IMR-90 (cell line): ENCODE data around the gene PRKCE. TPM values are rescaled to one million over a fixed set of nuclear protein-coding genes. Genes with fewer than 3 reads are reported as not detected.
"Not testable (repeated sequence)": the region's sequence is repeated elsewhere in the genome, so short reads cannot be mapped to it uniquely, and the experiment has no call there.

Source experiments
- ATAC-seq: fragments of 200-7000 bp; cut with Tn5 transposase; 2 replicates; pipeline ENCODE4 v1.9.1; 2020; ENCODE audit warnings: low read depth, mild to moderate bottlenecking, moderate library complexity
- BruUV-seq: library from RNA; stranded (reverse); fragments of 400-500 nt; replicated peaks from 2 replicates; lab custom pipeline; 2021; lab: Mats Ljungman, UMichigan
- CTCF ChIA-PET: fragments of 300-600 bp; formaldehyde crosslinking; extraction: SDS; loops from one replicate; lab custom pipeline; 2021; ENCODE audit warnings: antibody characterized with exemption; lab: Yijun Ruan, JAX
- POLR2A ChIA-PET: fragments of 300-600 bp; sonication (Branson Sonifier 250); formaldehyde crosslinking; loops from one replicate; lab custom pipeline; 2022; ENCODE audit warnings: antibody characterized with exemption; ENCODE audit not compliant: unreplicated experiment; lab: Charles Lee
- DNase-seq: peaks from one replicate; pipeline ENCODE4 v3.0.0; 2013
- H2AFZ ChIP-seq: replicated peaks from 2 replicates; pipeline ENCODE3; 2013; ENCODE audit warnings: low read length, mild to moderate bottlenecking; ENCODE audit not compliant: poor library complexity
- H2AK5ac ChIP-seq: 2 replicates; pipeline ENCODE4 v1.6.1; 2013; ENCODE audit warnings: low read depth, low read length, inconsistent platforms
- H2AK9ac ChIP-seq: replicated peaks from 2 replicates; pipeline ENCODE3; 2013; ENCODE audit warnings: mild to moderate bottlenecking, low read depth, low read length, moderate library complexity; ENCODE audit not compliant: poor library complexity
- H2BK120ac ChIP-seq: 2 replicates; pipeline ENCODE4 v1.6.1; 2013; ENCODE audit warnings: low read depth, low read length, inconsistent platforms
- H2BK15ac ChIP-seq: 3 replicates; pipeline ENCODE4 v1.6.1; 2013; ENCODE audit warnings: low read depth, low read length, inconsistent platforms
- H2BK20ac ChIP-seq: 2 replicates; pipeline ENCODE4 v1.6.1; 2013; ENCODE audit warnings: low read depth, mild to moderate bottlenecking, inconsistent platforms, low read length, moderate library complexity
- H2BK5ac ChIP-seq: 2 replicates; pipeline ENCODE4 v1.6.1; 2013; ENCODE audit warnings: mild to moderate bottlenecking, low read depth, low read length, inconsistent platforms; ENCODE audit not compliant: poor library complexity, severe bottlenecking
- H3K14ac ChIP-seq: replicated peaks from 2 replicates; pipeline ENCODE4 v1.6.1; 2013; ENCODE audit warnings: low read depth, low read length, inconsistent platforms
- H3K18ac ChIP-seq: 2 replicates; pipeline ENCODE4 v1.6.1; 2013; ENCODE audit warnings: low read depth, low read length, control low read depth
- H3K23ac ChIP-seq: 2 replicates; pipeline ENCODE4 v1.6.1; 2013; ENCODE audit warnings: low read depth, low read length, inconsistent platforms
- H3K27ac ChIP-seq: 2 replicates; pipeline ENCODE4 v1.5.1; 2013; ENCODE audit warnings: mild to moderate bottlenecking, control low read depth, low read length; ENCODE audit not compliant: insufficient read depth
- H3K27me3 ChIP-seq: 2 replicates; pipeline ENCODE4 v1.6.1; 2013; ENCODE audit warnings: low read length; ENCODE audit not compliant: control insufficient read depth, insufficient read depth
- H3K36me3 ChIP-seq: 2 replicates; pipeline ENCODE4 v1.6.1; 2013; ENCODE audit warnings: low read length, mixed read lengths; ENCODE audit not compliant: control insufficient read depth, insufficient read depth
- H3K4ac ChIP-seq: 2 replicates; pipeline ENCODE4 v1.6.1; 2013; ENCODE audit warnings: low read depth, low read length, inconsistent platforms
- H3K4me1 ChIP-seq: 2 replicates; pipeline ENCODE4 v1.6.1; 2013; ENCODE audit warnings: low read length, mixed read lengths; ENCODE audit not compliant: control insufficient read depth, insufficient read depth
- H3K4me2 ChIP-seq: 2 replicates; pipeline ENCODE4 v1.6.1; 2013; ENCODE audit warnings: low read depth, mild to moderate bottlenecking, control low read depth, low read length, moderate library complexity
- H3K4me3 ChIP-seq: 2 replicates; pipeline ENCODE4 v1.5.1; 2013; ENCODE audit warnings: low read depth, mild to moderate bottlenecking, control low read depth, low read length, moderate library complexity; ENCODE audit not compliant: insufficient read depth
- H3K56ac ChIP-seq: 2 replicates; pipeline ENCODE4 v1.6.1; 2013; ENCODE audit warnings: low read length, inconsistent platforms; ENCODE audit not compliant: insufficient read depth; ENCODE audit errors: extremely low read depth
- H3K79me1 ChIP-seq, 2 experiments: 2 replicates each; pipeline ENCODE4 v1.6.1; 2013; ENCODE audit warnings: low read length in 2 of 2, inconsistent platforms in 1 of 2, low read depth in 1 of 2
- H3K9ac ChIP-seq: 2 replicates; pipeline ENCODE4 v1.6.1; 2013; ENCODE audit warnings: low read depth, low read length, control low read depth
- H3K9me1 ChIP-seq: 2 replicates; pipeline ENCODE4 v1.6.1; 2013; ENCODE audit warnings: low read length, inconsistent platforms; ENCODE audit not compliant: insufficient read depth
- H3K9me3 ChIP-seq: 2 replicates; pipeline ENCODE4 v1.6.1; 2013; ENCODE audit warnings: low read length; ENCODE audit not compliant: control insufficient read depth, insufficient read depth
- H4K20me1 ChIP-seq: 2 replicates; pipeline ENCODE4 v1.6.1; 2013; ENCODE audit warnings: low read length, inconsistent platforms; ENCODE audit not compliant: insufficient read depth
- H4K5ac ChIP-seq: 2 replicates; pipeline ENCODE4 v1.6.1; 2013; ENCODE audit warnings: mild to moderate bottlenecking, low read depth, low read length, control low read depth
- H4K8ac ChIP-seq, 2 experiments: 2 replicates each; pipeline ENCODE4 v1.6.1; 2013; ENCODE audit warnings: low read depth in 2 of 2, low read length in 2 of 2, control low read depth in 1 of 2, inconsistent platforms in 1 of 2
- H4K91ac ChIP-seq: 2 replicates; pipeline ENCODE4 v1.6.1; 2013; ENCODE audit warnings: low read depth, low read length, inconsistent platforms; ENCODE audit not compliant: insufficient read depth
- WGBS, 2 experiments: methylation state at CpG; one replicate each; pipeline versions ENCODE4 v1.1.5 to v1.1.7; 2013; ENCODE audit warnings: missing lambda C conversion rate in 2 of 2; ENCODE audit not compliant: insufficient read length in 1 of 2; ENCODE audit errors: extremely low coverage in 2 of 2; 5-methylcytosine and 5-hydroxymethylcytosine counted together
- dilution Hi-C: fragments of 300-500 bp; cut with HindIII; formaldehyde crosslinking; loops from one replicate; pipeline ENCODE4 v1.14.3; 2018; ENCODE audit warnings: low sequenced_read_pairs; ENCODE audit not compliant: unreplicated experiment
- in situ Hi-C: fragments of 300-500 bp; cut with MboI; formaldehyde crosslinking; loops from 3 replicates; pipeline ENCODE4 v1.14.3; 2019; ENCODE audit warnings: low sequenced_read_pairs, inconsistent platforms, mixed read lengths
- intact Hi-C: fragments of 100-400 bp; cut with micrococcal nuclease; formaldehyde crosslinking; loops from 2 replicates; pipeline ENCODE4 v1.10.0; 2022
- polyA plus RNA-seq, 3 experiments: library from polyadenylated mRNA; depleted of rRNA; stranded (reverse); fragments of >200 nt; gene quantifications; 2 replicates each; pipeline ENCODE4 v1.2.3, GENCODE V29; 2012; ENCODE audit warnings: low replicate concordance in 1 of 3
- total RNA-seq: library from RNA; depleted of rRNA; stranded (reverse); fragments of >200 nt; gene quantifications from 2 replicates; pipeline ENCODE4 v1.2.3, GENCODE V29; 2012

The PRKCE gene
- total and polyA plus RNA-seq, 2 of the 4 experiments (the other 2 are of a cell fraction), result 8.1 to 32.4 TPM

GRCh38 chr2:46203636-46204035, 552.2 kb downstream of the PRKCE start:
- H4K8ac ChIP-seq, H3K4me1 ChIP-seq, DNase-seq, H4K91ac ChIP-seq, H3K9me1 ChIP-seq, H4K5ac ChIP-seq, H2BK5ac ChIP-seq, H3K14ac ChIP-seq, H2AK5ac ChIP-seq, in situ Hi-C loops, H3K18ac ChIP-seq, POLR2A ChIA-PET, dilution Hi-C loops, H3K4ac ChIP-seq, H3K4me2 ChIP-seq, ATAC-seq, H2AFZ ChIP-seq, H2BK15ac ChIP-seq, H3K36me3 ChIP-seq, H3K79me1 ChIP-seq, H2AK9ac ChIP-seq, H3K23ac ChIP-seq, CTCF ChIA-PET, H3K27ac ChIP-seq, H2BK120ac ChIP-seq, H3K56ac ChIP-seq, H3K9ac ChIP-seq, intact Hi-C loops, H4K20me1 ChIP-seq, H3K27me3 ChIP-seq, H3K9me3 ChIP-seq, H3K4me3 ChIP-seq, BruUV-seq, H2BK20ac ChIP-seq: not testable (repeated sequence)
- WGBS, 2 experiments, result 73% methylated on average over 5 of the region's 11 CpGs; no CpG with 5 or more reads in 1 of the 2 experiments
